Neural progenitor cell (in vitro differentiated cells): ENCODE results near the gene PI16.

Experiments
- CTCF ChIP-seq: fragments of 200-600 bp; sonication (generic); IDR thresholded peaks from 2 replicates; pipeline ENCODE4 v1.5.1; 2017; ENCODE audit warnings: antibody characterized with exemption, mild to moderate bottlenecking
- EZH2 ChIP-seq: fragments of 200-600 bp; sonication (generic); IDR thresholded peaks from 2 replicates; pipeline ENCODE4 v1.6.1; 2017; ENCODE audit warnings: antibody characterized with exemption, mild to moderate bottlenecking, moderate library complexity
- EZH2phosphoT487 ChIP-seq: fragments of 200-600 bp; sonication (generic); IDR thresholded peaks from 2 replicates; pipeline ENCODE4 v1.6.1; 2017; ENCODE audit warnings: antibody characterized with exemption

DNA sequence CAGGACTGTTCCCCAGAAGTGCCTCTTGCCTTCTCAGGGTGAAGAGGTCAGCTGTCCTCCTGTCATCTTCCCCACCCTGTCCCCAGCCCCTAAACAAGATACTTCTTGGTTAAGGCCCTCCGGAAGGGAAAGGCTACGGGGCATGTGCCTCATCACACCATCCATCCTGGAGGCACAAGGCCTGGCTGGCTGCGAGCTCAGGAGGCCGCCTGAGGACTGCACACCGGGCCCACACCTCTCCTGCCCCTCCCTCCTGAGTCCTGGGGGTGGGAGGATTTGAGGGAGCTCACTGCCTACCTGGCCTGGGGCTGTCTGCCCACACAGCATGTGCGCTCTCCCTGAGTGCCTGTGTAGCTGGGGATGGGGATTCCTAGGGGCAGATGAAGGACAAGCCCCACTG is 9.8 kb downstream of the PI16 start:
- TF ChIP-seq CTCF, result no peak
- TF ChIP-seq EZH2, result no peak
- TF ChIP-seq EZH2phosphoT487, result no peak
